Measurements from ENCODE around the gene CCDC149.

Gene CCDC149

GRCh38 chr4:24805067-24805466 lies 107.8 kb downstream of the CCDC149 start:
- DNase-seq (ENCODE audit: low read depth, low spot score) = no peak

- no peak for DNase-seq (ENCODE audit: low read depth, low spot score)
These were observed 110.2 kb downstream of the CCDC149 start for GRCh38 chr4:24802648-24803047.

- no peak for DNase-seq (ENCODE audit: low read depth, low spot score)
These were observed 111.5 kb downstream of the CCDC149 start for GRCh38 chr4:24801136-24801855.

DNA sequence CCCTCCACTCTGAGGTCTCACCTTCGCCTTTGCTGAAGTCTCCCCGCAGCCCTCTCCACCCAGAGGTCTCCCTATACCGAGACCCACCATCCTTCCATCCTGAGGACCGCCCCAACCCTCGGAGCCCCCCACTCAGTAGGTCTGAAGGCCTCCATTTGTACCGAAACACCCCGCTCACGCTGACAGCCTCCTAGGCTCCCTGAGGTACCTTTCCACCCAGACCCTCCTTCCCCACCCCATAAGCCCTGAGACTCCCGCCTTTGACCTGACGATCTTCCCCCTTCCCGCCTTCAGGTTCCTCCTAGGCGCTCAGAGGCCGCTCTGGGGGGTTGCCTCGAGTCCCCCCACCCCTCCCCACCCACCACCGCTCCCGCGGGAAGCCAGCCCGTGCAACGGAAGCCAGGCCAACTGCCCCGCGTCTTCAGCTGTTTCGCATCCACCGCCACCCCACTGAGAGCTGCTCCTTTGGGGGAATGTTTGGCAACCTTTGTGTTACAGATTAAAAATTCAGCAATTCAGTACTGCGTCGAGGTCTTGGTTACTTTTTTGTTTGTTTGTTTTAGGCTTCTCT lies 112.4 kb downstream of the CCDC149 start:
- DNase-seq (ENCODE audit: low read depth, low spot score) = no peak

DNA sequence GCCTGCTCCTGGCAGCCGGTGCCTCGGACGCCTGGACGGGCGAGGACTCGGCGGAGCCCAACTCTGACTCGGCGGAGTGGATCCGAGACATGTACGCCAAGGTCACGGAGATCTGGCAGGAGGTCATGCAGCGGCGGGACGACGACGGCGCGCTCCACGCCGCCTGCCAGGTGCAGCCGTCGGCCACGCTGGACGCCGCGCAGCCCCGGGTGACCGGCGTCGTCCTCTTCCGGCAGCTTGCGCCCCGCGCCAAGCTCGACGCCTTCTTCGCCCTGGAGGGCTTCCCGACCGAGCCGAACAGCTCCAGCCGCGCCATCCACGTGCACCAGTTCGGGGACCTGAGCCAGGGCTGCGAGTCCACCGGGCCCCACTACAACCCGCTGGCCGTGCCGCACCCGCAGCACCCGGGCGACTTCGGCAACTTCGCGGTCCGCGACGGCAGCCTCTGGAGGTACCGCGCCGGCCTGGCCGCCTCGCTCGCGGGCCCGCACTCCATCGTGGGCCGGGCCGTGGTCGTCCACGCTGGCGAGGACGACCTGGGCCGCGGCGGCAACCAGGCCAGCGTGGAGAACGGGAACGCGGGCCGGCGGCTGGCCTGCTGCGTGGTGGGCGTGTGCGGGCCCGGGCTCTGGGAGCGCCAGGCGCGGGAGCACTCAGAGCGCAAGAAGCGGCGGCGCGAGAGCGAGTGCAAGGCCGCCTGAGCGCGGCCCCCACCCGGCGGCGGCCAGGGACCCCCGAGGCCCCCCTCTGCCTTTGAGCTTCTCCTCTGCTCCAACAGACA lies 113.1 kb downstream of the CCDC149 start:
- DNase-seq (ENCODE audit: low read depth, low spot score) = no peak

GRCh38 chr4:24799196-24799543 lies 113.7 kb downstream of the CCDC149 start:
- no peak for DNase-seq (ENCODE audit: low read depth, low spot score)

DNA sequence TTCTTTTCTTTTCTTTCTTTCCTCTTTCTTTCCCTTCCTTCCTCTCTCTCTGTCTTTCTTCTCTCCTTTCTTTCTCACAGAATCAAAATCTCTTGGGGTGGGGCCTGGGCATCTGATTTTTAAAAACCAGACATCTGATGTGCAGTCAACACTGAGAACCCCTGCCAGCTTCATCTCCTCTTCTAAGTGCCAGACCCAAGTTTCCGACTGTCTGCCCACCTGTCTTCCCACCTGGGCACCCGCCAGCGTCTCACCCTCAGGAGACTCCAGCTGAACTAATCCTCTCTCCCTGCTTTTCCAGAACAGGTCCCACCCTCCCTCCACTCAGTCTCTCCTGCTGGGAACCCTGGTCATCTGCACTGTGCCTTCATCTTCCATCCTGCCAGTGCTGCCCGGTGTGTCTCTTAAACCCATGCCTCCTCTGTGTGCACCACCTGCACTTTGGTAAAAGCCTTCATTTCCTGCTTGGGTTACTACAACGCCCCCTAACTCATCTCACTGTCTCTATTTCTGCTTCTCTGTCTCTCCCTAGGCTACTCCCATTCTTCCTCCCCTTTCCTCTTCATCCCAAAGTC lies 114.7 kb downstream of the CCDC149 start:
- DNase-seq (ENCODE audit: low read depth, low spot score) = no peak

- no peak for DNase-seq (ENCODE audit: low read depth, low spot score)
These were observed 116.2 kb downstream of the CCDC149 start for GRCh38 chr4:24796620-24797019.

GRCh38 chr4:24795666-24796381 lies 117.0 kb downstream of the CCDC149 start:
- no peak for DNase-seq (ENCODE audit: low read depth, low spot score)

DNA sequence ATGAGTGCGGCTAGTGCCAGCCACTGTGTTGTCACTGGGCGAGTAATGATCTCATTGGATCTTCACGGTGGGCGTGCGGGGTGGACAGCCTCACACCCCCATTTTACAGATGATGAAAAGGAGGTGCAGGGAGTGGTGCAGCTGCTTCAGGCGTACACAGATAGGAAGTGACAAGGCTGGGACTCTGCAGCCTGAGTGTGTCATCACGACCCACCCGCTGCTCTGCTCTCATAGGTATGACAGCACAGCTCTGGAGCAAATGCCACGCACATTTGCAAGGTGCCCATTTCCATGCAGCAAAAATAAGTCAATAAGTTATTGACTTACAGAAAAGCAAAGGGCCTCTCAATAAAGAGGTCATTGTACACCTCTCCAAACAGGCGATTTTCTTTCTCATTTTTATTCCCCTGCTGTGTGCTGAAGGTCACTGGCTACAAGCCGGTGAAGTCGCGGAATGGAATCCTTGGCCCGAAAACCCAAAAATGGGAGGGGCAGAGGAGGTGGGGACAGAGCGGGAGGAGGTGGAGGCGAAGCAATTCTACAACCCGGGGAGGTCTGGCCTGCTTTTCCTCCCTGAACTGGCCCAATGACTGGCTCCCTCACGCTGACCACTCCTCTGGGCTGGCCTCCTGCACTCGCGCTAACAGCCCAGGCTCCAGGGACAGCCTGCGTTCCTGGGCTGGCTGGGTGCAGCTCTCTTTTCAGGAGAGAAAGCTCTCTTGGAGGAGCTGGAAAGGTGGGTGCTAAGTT lies 117.8 kb downstream of the CCDC149 start, which contains the start of gene SOD3:
Gene SOD3 (plus strand): TSS at position 658 of the 750 bp plus-strand sequence. CDS start 3,949 bp downstream, outside the sequence.
- DNase-seq (ENCODE audit: low read depth, low spot score) = no peak

DNA sequence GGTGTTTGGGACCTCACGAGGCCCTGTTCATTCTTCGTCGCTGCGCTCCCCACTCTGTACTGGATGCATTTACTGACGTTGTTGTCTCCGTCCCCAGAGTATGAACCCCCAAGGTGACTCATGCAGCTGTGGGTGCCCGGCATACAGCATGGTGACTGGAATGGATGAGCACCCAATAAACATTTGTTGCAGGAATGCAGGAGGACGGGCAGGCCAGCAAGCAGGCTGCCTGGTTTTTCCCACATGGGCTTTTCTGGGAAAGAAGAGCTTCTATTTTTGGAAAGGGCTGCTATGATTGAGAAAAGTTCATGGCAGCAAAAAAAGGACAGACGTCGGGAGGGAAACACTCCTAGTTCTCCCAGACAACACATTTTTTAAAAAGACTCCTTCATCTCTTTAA lies 118.4 kb downstream of the CCDC149 start:
- DNase-seq (ENCODE audit: low read depth, low spot score) = no peak

- DNase-seq (ENCODE audit: low read depth, low spot score) = no peak
These were observed 118.8 kb downstream of the CCDC149 start for GRCh38 chr4:24794051-24794450.

- DNase-seq (ENCODE audit: low read depth, low spot score) = no peak
These were observed 119.4 kb downstream of the CCDC149 start for GRCh38 chr4:24793219-24794005.

DNA sequence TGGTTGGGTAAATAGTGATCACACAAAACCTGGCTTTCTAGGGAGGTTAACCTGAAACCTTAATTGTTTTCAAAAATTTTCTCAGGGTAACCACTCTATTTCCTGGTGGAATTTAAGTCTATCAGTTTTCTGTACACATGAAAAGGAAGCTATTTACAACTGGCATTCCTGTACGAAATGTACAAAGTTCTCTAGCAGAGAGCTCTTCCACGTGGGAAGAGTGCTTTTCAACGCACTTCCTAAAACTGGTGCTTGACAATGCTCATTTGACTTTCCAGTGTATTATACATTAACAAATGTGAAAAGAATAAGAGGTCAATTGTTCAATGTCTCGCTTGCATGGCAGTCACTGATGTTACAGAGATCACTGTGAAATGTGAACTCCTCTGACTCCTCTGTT lies 120.3 kb downstream of the CCDC149 start:
- DNase-seq (ENCODE audit: low read depth, low spot score) = no peak

- DNase-seq (ENCODE audit: low read depth, low spot score) = no peak
These were observed 121.8 kb downstream of the CCDC149 start for GRCh38 chr4:24791043-24791442.

DNA sequence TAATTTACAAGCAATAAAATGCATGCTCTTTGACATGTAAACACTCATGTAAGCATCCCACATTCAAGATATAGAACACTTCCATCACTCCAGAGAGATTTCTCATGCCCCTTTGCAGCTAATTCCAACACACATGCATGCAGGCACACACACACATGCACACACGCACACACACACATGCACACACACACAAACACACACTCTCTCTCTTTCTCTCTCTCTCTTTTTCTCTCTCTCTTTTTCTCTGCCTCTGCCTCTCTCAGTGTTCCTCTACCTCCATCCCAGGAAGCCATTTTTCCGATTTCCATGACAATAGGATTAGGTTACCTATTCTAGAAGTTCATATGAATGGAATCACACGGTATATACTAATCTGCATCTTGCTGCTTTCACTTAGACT lies 129.3 kb downstream of the CCDC149 start:
- DNase-seq (ENCODE audit: low read depth, low spot score) = no peak

GRCh38 chr4:24781999-24782745 lies 130.7 kb downstream of the CCDC149 start:
- DNase-seq (ENCODE audit: low read depth, low spot score) = no peak

DNA sequence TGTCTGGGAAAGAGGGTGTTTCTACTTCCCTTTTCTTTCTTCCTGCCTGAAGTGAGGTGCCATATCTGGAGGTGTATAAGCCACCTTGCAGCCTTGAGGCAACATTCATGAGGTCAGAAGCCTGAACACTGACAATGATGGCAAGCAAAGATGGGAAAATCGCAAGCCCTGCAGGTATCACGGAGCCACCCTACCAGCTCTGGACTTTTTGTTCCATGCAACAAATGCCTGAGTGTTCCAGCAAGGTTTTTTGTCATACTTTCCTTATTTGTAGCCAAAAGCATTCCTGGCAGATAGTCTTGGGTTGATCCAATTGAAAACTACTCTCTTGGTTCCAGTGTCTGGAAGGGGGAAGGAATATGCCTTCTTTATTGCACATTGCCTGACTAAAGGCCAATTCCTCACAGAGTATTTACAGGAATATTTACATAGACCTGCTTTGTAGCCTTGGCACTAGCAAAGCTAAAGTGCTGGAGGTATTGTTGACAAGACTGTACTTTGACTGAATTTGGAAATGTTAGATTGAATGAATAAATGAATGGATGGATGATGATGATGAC lies 131.8 kb downstream of the CCDC149 start:
- no peak for DNase-seq (ENCODE audit: low read depth, low spot score)

All from brain pericyte (primary cell).